Tibial nerve (tissue), 4 donors: ENCODE measurements around the gene PLCB2. TPM values are rescaled to one million over a fixed set of nuclear protein-coding genes. Genes with fewer than 3 reads are reported as not detected.
A peak's percentile ranks its signal among the peaks of the same experiment; 100 is the strongest.

Experiments used
- DNase-seq, 2 donors: peaks; one replicate each; pipeline ENCODE4 v3.0.0-alpha.2; 2019; ENCODE audit warnings: low spot score in 2 of 2
- H3K27ac ChIP-seq, 4 donors: fragments of 200-600 bp; sonication (generic) in 3 of 4; one replicate each; pipeline ENCODE4 v1.5.1; 2017 to 2019; ENCODE audit warnings: mild to moderate bottlenecking in 1 of 4
- H3K27me3 ChIP-seq, 2 donors: fragments of 200-600 bp; sonication (generic) in 1 of 2; one replicate each; pipeline versions ENCODE4 v1.5.1 to v1.6.0; 2017 to 2019
- H3K36me3 ChIP-seq, 3 donors: fragments of 200-600 bp; sonication (generic); one replicate each; pipeline ENCODE4 v1.5.1; 2018 to 2019
- H3K4me1 ChIP-seq, 4 donors: fragments of 200-600 bp; sonication (generic) in 3 of 4; one replicate each; pipeline ENCODE4 v1.5.1; 2017 to 2019
- H3K4me3 ChIP-seq, 4 donors: fragments of 200-600 bp; sonication (generic) in 3 of 4; one replicate each; pipeline ENCODE4 v1.5.1; 2017 to 2019; ENCODE audit warnings: mild to moderate bottlenecking in 1 of 4, moderate library complexity in 1 of 4
- H3K9me3 ChIP-seq, 4 donors: fragments of 200-600 bp; sonication (generic) in 3 of 4; one replicate each; pipeline ENCODE4 v1.5.1; 2017 to 2019
- EP300 ChIP-seq, 2 donors: sonication (generic); formaldehyde crosslinking; IDR thresholded peaks; one replicate each; pipeline ENCODE4 v1.6.1; 2017; ENCODE audit warnings: antibody characterized with exemption in 2 of 2, mild to moderate bottlenecking in 1 of 2
- POLR2A ChIP-seq, 2 donors: fragments of 450-650 bp; IDR thresholded peaks; one replicate each; pipeline ENCODE4 v1.6.1; 2017; ENCODE audit warnings: antibody characterized with exemption in 2 of 2, mild to moderate bottlenecking in 2 of 2, moderate library complexity in 2 of 2
- WGBS, 2 donors: methylation state at CpG; one replicate each; pipeline ENCODE4 v1.1.5; 2018; 5-methylcytosine and 5-hydroxymethylcytosine counted together
- total RNA-seq, 4 donors: library from RNA; depleted of rRNA; stranded (reverse); fragments of >200 nt; gene quantifications; one replicate each; pipeline ENCODE4 v1.1.0, GENCODE V29; 2016
- TF ChIP-seq, protein P1 (sequence below), 5 experiments: fragments of 200-600 bp in 3 of 5; fragments of 450-650 bp in 2 of 5; sonication (generic) in 3 of 5; IDR thresholded peaks; one replicate each; pipeline ENCODE4 v1.5.1; 2016 to 2019; ENCODE audit warnings: antibody characterized with exemption in 5 of 5, mild to moderate bottlenecking in 3 of 5, moderate library complexity in 2 of 5

Gene PLCB2
- total RNA-seq, 4 donors from 2014 or later, result 14.9 to 42.3 (median 17.0) TPM

DNA sequence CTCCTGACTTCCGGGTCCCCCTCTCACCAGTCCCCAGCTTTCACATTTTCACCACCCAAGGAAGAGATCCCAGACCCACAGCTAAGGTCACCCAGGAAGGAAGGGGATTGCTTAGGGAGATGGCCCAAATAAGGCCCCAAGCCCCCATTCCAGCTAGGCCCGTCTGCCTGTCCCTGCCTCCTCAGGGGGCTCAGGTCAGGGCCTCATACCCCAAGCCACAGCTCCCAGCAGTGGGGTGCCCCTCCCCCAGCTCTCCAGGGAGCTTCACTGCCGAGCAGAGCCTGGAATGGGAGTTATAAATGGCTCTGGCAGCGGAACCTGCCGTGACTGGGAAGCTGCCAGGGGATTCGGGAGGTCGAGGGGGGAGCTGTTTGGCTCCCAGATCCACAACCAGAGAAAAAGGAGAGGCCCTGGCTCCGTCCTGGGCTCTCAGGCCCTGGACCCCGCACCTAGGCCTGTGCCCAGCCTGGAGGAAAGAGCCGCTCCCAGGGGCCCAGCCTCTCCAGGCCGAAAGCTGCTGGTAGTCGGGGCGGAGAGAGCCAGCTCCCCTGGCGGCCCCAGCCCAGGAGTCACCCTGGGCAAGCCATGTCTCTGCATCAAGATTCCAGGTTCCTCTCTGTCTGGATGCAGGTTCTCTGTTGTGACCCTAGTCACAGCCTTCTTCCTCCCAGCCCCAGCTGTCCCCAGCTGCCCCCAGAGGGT is 32.5 kb upstream of the PLCB2 start:
- no peaks in the 10 kb centered on the region for H3K9me3 ChIP-seq
- H3K36me3 ChIP-seq, result peaks cover 0 to 20% (median 0%) of the 10 kb centered on the region in 3 donors
- WGBS, 2 donors, result 6 to 17% methylated on average over 7 to 14 of the region's 14 CpGs
- no peaks in the 10 kb centered on the region for H3K27me3 ChIP-seq
- peak overlapping the region; percentile 85 to 98 (median 92) for H3K27ac ChIP-seq
- peak overlapping the region; percentile 25 to 55 (median 40) for H3K4me3 ChIP-seq
- peaks cover 0 to 100% (median 57%) of the 10 kb centered on the region in 4 donors for H3K4me1 ChIP-seq
- TF ChIP-seq, protein P1, sequence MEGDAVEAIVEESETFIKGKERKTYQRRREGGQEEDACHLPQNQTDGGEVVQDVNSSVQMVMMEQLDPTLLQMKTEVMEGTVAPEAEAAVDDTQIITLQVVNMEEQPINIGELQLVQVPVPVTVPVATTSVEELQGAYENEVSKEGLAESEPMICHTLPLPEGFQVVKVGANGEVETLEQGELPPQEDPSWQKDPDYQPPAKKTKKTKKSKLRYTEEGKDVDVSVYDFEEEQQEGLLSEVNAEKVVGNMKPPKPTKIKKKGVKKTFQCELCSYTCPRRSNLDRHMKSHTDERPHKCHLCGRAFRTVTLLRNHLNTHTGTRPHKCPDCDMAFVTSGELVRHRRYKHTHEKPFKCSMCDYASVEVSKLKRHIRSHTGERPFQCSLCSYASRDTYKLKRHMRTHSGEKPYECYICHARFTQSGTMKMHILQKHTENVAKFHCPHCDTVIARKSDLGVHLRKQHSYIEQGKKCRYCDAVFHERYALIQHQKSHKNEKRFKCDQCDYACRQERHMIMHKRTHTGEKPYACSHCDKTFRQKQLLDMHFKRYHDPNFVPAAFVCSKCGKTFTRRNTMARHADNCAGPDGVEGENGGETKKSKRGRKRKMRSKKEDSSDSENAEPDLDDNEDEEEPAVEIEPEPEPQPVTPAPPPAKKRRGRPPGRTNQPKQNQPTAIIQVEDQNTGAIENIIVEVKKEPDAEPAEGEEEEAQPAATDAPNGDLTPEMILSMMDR (IDR thresholded peaks at IDR 0.05), result no peak
- TF ChIP-seq EP300 (IDR thresholded peaks at IDR 0.05) (no peak), POLR2A (IDR thresholded peaks at IDR 0.05) (no peak)
- DNase-seq, result peak in 1 of 2 donors; percentile 47

DNA sequence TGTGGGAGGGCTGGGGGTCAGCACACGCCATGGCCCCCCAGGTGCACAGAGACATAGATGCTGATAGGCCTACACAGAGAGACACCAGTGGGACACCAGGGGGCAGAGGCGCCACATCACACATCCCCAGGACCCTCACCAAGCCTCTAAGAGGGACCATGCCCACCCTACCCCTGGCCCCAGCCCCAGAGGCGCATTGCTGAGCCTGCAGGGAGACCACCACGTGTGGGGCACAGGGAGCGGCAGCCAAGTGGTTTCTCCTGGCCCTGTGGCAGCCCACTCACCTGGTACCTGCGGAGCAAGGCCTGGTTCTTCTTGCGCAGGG is 31.8 kb upstream of the PLCB2 start:
- DNase-seq, result no peak
- TF ChIP-seq EP300 (IDR thresholded peaks at IDR 0.05), result no peak
- TF ChIP-seq, protein P1 (IDR thresholded peaks at IDR 0.05), result peak in 1 of 5 experiments; percentile 12
- TF ChIP-seq POLR2A (IDR thresholded peaks at IDR 0.05), result no peak
- no peaks in the 10 kb centered on the region for H3K27me3 ChIP-seq
- 70 to 73% methylated on average over 7 of the region's 7 CpGs for WGBS, 2 donors
- peak overlapping the region; percentile 85 to 98 (median 92) for H3K27ac ChIP-seq
- H3K36me3 ChIP-seq, result peaks cover 0 to 26% (median 0%) of the 10 kb centered on the region in 3 donors
- H3K4me3 ChIP-seq, result peak overlapping the region; percentile 25 to 55 (median 40)
- peaks cover 0 to 100% (median 63%) of the 10 kb centered on the region in 4 donors for H3K4me1 ChIP-seq
- no peaks in the 10 kb centered on the region for H3K9me3 ChIP-seq

DNA sequence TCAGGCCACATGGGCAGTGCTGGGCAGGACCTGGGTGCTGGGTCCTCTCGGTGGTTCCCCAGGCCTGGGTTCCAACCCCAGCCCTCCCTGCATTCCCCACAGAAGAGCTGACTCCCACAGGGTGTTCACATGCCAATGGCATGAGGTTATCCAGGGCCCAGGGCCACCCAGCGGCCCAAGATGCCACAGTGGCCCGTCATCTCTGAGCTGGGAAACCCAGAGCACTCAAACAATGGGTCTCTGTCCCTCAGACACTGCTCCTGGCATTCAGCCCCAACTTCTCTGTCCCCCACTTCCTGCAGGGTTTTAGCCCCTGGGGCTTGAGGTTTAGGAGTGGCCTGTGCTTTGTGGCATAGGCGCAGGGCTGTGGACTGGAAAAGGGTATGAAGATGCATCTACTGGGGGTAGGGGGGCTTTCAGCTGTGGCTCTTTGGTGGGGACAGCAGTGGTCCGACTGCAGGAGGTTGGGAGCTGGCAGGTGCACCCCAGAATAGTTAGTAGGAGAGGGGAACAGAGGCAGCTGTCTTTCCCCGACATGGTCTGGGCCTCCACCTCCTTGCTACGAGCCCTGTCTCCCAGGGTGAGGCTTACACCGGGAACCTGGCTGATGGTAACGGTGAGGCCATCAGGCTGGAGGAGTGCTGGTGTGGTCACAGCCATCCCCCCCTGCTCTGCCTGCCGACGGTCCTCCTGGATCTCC is 31.3 kb upstream of the PLCB2 start:
- Histone ChIP-seq H3K4me1 (peaks cover 0 to 100% (median 64%) of the 10 kb centered on the region in 4 donors), H3K9me3 (no peaks in the 10 kb centered on the region), H3K36me3 (peaks cover 0 to 26% (median 0%) of the 10 kb centered on the region in 3 donors), H3K4me3 (peak overlapping the region in 2 of 4 donors; percentile 44 to 55), H3K27ac (peak overlapping the region; percentile 85 to 98 (median 92)), H3K27me3 (no peaks in the 10 kb centered on the region)
- DNase-seq, result no peak
- peak in 1 of 2 donors; percentile 22 for TF ChIP-seq POLR2A (IDR thresholded peaks at IDR 0.05)
- TF ChIP-seq, protein P1 (IDR thresholded peaks at IDR 0.05), result no peak
- peak; percentile 14 to 72 for TF ChIP-seq EP300 (IDR thresholded peaks at IDR 0.05)
- 33 to 39% methylated on average over 10 to 11 of the region's 11 CpGs for WGBS, 2 donors

DNA sequence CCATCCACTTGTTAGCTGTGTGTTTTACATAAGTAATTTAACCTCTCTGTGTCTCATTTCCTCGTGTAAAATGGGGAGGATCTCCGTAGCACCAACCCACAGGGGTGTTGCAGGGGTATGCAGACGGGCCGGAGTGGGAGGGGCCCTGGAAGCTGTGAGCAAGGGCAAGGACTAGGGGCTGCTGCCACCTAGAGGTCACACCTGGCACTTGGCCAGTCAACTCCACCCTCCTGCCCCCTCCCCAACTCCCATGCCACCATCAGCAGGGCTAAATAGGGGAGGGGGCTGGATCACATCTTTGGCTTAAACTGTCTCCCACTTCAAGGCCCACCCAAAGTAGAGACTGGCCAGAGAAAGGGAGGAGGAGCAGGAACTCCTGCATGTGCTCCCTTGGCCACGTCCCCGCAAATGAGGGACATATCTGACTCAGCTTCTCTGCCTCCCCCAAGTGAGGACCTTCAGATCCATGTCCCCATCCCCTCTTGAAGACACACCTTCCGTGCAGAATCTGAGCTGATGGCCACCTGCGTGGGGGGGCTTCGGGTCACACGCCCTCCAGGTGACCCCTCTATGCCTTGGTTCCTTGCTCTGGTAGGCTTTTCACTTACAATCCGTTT is 30.4 kb upstream of the PLCB2 start:
- Histone ChIP-seq H3K4me3 (peak overlapping the region in 1 of 4 donors; percentile 55), H3K27me3 (no peaks in the 10 kb centered on the region), H3K4me1 (peaks cover 0 to 98% (median 68%) of the 10 kb centered on the region in 4 donors), H3K27ac (peak overlapping the region; percentile 85 to 98 (median 92)), H3K36me3 (peaks cover 0 to 26% (median 0%) of the 10 kb centered on the region in 3 donors), H3K9me3 (no peaks in the 10 kb centered on the region)
- DNase-seq, result peak in 1 of 2 donors; percentile 54
- no peak for TF ChIP-seq EP300 (IDR thresholded peaks at IDR 0.05)
- TF ChIP-seq, protein P1 (IDR thresholded peaks at IDR 0.05), result peak; percentile 67 to 74 (median 68)
- WGBS, 2 donors, result 25 to 27% methylated on average over 11 of the region's 11 CpGs
